Hematopoietic multipotent progenitor cell treated with erythropoietin and hydrocortisone succinate and interleukin-3 and kit ligand, for 6 days (in vitro differentiated cells): ENCODE data around the gene DISP3.
"Not testable (repeated sequence)": the region's sequence is repeated elsewhere in the genome, so short reads cannot be mapped to it uniquely, and the experiment has no call there.

Experiments
- DNase-seq: peaks from one replicate; pipeline ENCODE4 v3.0.0-alpha.2; 2015

Gene DISP3

DNA sequence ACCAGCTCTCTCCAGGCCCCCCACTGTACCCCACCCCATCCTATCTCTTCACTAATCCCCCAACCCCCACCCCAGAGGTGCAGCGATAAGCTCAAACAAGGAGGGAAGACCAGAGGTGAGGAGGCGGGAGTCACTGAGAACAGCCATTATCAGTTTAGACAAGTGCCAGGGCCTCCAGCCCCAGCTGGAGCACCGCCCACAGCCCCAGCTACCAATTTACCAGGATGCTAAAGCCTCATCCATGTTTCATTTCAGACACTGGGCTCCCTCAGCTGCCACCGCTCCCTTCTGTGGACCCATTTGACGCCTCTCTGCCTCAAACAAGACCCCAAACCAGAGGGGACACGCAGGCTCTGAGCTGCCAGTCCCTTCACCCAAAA is 80.6 kb downstream of the DISP3 start:
- DNase-seq: no peak

DNA sequence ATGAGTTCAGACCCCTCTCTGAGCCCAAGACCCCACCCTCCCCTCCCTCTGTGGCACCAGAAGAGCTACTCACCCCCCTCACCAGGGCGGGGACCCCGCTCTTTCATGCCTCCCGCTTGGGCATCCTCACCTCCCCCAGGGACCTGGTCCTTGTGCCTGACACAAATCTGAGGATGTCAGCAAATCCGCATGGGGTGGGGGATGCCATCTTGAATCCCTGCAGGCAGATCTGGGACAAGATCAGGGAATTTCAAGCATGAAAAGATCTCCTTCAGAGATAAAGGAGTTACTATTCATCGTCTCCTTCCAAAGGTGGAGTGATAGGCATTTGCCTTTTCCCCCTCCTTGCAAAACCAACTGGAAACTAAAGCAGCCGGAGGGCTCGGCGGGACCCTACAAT is 81.1 kb downstream of the DISP3 start:
- no peak for DNase-seq

DNA sequence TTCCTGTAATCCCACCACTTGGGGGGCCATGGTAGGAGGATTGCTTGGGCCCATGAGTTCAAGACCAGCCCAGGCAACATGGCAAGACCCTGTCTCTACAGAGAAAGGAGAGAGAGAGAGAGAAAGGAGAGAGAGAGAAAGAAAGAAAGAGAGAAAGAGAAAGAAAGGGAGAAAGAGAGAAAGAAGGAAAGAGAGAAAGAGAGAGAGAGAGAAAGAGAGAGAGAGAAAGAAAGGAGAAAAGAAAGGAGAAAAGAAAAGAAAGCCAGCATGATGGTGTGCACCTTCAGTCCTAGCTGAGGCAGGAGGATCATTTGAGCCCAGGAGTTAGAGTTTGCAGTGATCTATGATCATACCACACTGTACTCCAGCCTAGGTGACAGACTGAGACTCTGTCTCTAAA is 82.8 kb downstream of the DISP3 start:
- DNase-seq: no peak

DNA sequence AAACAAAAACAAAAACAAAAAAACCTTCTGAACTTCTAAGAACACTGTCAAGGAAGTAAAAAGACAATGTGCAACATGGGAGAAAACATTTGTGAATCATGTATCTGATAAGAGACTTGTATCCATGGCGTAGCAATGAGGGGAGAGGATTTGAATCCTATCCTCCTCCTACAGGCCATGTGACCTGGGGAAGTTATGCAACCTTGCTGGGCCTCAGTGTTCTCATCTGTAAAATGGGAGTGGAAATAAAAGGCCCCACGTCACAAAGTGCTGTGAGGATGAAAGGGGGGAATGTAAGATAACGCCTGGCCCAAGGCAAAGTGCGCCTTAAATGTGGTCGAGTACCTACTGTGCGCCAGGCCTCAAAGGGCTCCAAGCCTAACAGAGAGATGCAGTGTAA is 83.7 kb downstream of the DISP3 start:
- DNase-seq: no peak

DNA sequence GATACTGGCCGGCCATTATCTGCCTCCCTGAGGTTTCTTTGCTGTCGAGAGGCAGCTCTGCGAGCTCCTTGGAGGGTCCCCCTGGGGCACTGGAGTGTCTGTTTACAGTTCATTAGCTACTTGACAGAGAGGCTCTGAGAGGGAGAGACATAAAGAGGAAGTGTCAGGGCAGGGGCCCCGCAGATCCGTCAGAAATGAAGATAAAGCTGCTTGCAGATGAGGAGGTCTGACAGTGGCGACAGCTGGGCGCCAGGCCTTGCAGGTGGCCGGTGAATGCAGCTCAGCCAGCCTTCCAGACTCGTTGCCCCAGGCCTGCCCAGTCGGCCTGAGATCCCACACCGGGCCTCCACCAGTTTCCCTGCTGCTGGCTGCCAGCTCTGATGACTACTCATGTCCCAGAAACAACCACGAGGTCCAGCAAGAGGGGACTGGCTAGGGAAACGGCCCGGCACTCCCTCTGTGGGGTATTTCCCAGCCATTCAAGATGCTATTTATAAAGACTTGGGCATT is 84.7 kb downstream of the DISP3 start:
- DNase-seq: peak; percentile 53

DNA sequence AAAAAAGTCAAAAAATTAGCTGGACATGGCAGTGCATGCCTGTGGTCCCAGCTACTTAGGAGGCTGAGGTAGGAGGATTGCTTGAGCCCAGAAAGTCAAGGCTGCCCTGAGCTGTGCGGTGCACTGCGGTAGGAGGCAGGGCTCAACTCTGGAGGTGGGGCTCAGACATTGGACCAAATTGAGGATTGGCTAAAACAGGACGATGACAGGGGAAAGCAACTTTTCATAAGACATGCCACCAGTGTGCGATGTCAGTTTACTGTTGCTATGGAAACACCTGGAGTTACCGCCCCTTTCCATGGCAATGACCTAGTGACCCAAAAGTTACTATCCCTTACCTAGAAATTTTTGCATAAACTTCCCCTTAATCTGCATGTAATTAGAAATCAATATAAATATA is 85.3 kb downstream of the DISP3 start:
- no peak for DNase-seq

DNA sequence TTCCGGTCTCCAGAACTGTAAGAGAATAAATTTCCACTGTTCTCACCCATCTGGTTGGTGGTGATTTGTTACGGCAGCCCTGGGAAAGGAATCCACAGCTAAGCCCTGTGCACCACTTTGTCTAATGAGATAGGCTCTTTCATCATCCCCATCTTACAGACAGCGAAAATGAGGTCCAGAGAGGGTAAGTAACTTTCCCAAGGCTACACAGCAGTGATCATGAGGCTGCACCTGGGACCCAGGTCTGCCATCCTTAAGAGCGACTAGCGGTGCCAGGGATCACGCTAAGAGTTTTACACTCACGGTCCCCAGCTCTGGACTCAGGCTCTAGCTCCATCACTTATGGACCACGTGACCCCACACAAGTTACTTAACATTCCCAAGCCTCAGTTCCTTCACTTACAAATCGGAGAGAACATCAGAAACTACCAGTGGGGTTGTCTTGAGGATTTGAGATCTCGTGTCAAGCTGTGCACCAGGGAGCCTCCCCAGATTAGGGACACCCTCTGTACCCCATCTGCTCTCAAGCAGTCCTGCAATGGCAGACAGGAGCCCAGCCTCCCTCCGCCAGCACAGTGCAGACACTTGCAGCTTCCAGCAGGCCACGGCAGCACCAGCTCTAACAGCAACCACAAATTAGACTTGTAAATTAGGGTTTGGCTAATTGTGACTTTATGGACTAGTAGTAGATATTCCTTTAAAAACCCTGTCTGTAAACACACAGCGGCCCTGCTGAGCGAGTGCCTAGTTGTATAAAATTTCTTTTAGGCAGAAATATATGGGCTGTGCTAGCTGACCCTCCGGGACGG is 87.3 kb downstream of the DISP3 start:
- no peak for DNase-seq

DNA sequence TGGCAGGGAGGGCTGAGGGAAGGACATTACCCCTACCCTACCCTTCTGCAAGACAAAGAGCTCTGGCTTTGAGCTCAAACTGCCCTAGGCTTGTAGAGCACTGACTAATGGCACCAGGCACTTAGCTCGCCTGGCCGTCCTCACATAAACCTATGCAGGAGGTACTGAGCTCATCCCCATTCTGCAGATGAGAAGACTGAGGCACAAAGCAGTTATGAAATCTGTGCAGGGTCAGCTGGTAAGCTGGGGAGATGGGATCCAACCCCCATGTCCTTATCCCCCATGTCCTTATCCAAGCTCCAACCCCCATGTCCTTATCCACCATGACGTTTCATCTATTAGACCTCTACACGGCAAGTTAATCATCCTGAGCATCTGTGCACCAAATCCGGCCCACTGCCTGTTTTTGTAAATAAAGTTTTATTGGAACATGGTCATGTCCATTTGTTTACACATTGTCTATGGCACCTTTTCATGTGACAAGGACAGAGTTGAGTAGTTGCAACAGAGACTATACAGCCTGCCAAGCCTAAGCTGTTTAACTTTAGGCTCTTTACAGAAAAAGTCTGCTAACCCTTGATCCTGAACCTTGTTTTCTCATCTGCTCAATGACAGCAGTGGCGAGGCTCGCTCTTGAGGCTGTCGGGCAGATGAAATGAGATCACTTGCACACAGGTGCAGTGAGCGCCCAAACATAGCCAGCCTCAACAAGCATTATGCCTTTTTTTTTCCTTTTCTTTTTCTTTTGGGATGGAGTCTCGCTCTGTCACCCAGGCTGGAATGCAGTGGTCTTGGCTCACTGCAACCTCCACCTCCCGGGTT is 88.5 kb downstream of the DISP3 start:
- DNase-seq: no peak

DNA sequence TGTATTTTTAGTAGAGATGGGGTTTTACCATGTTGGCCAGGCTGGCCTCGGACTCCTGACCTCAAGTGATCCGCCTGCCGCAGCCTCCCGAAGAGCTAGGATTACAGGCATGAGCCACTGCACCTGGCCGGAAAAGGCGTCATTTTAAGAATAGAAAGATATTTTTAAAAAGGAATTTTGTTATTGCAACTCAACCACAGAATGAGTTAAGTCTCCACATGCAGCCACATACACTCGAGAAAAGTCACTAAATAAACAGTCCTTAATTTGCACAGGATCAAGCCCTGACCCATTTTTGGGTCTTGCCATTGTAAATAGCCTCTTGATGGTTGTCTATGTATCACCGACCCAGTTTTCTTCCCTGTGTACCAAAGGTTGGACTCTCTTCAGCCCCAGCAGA is 89.7 kb downstream of the DISP3 start:
- DNase-seq: no peak

DNA sequence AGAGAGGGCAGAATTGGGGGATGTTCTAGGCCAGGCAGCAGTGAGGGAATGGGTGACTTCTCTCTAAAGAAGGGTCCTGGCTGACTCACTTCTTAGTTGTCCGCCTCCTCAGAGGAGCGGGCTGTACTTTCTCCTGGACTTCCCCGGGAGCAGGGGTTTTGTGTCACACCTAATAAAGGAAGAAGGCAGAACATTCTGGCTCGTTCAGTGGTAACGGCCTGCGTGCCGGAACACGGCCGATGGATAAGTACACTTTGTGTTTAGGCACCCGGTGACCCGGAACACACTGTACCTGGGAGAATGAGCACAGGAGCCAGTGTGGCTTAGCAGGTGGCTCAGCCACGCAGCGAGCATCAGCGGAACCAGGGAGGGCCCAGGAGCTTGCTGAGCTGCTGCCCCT is 90.6 kb downstream of the DISP3 start:
- no peak for DNase-seq

DNA sequence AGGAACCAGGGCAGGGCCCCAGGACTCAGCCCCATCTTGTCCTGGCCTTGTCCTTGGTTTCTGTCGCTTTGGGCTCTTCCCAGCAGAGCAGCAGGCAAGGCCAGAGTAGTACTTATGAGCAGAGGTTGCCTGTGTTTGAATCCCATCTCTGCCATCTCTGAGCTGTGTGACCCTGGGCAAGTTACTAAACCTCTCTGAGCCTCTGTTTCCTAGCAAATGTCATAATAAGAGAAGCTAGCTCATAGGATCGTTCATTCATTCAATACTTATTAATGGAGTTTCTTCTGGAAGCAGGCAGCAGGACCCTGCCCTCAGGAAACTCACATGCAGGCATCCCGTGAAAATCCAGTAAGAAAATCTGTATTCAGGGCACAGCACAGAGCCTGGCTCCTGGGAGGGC is 91.0 kb downstream of the DISP3 start:
- DNase-seq: no peak

DNA sequence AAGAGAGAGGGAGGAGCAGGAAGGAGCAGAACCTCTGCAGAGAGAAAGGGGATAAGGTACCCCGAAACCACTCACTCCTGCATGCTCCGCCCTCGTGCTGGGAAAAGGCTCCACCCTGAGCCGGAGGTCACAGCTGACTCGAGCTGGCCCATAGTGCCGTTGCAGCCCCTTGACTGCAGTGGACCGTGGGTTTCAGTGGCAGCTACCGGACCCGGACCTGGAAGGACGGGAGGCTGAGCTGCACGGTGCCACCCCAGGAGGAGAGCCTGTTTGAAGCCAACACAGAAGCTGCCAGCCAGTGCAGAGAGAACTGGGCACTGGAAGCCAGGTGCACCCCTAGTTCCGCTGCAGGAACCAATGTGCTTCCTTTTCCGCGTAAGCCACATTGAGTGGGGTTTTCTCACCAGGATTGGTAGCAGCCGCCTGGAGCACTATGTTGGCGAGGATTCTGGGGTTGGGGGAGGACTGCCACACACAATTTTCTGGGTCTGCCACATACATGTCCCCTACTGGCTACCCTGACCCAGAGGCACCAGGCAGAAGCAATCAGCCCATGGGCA is 91.9 kb downstream of the DISP3 start:
- no peak for DNase-seq

DNA sequence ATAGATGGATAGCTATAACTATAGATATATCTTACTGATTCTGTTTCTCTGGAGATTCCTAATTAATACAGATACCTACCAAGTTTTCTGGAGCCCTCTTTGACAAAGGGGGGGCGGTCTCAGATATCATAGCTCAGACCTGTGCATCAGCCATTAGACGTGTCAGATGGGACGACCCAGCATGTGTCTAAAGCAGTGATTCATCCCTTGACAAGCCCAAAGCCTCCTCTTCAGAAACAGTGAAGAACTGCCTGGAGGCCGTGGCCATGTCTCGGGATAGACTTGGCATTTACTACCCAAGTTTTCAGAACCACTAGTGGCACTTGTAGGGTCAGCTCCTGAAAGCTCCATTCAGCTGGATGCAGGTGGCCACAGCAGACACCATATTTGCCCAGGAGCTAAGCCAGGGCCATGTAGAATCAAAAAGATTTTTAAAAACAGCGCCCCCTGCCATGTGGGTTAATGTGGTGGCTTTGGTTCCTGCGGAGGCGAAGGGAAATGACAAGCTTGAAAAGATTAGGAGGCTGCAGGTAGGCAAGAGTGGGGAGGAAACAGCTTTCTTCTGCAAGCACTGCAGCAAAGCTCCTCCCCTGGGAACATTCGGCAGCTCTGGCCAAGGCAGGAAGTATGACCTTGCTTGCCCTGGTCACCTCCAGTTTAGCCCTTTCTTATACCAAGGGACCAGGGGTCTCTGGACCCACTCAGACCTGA is 93.1 kb downstream of the DISP3 start:
- DNase-seq: peak; percentile 57

DNA sequence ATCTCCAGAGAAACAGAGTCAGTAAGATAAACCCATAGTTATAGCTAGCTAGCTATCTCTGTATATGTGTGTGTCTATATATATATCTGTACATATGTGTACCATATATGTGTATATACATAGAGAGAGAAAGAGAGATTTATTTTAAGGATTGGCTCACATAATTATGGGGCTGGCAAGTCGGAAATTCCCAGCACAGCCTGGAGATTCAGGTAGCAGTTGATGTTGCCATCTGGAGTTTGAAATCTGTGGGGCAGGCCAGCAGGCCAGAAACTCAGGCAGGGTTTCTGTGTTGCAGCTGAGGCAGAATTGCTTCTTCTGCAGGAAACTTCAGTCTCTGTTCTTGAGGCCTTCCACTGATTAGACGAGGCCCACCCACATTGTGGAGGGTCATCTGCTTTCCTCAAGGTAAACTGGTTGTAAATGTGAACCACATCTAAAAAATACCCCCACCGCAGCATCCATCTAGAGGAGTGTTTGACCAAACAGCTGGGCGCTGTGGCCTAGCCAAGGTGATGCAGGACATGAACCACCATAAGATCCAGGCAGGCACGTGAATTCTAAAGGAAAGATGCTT is 94.2 kb downstream of the DISP3 start:
- DNase-seq: no peak

DNA sequence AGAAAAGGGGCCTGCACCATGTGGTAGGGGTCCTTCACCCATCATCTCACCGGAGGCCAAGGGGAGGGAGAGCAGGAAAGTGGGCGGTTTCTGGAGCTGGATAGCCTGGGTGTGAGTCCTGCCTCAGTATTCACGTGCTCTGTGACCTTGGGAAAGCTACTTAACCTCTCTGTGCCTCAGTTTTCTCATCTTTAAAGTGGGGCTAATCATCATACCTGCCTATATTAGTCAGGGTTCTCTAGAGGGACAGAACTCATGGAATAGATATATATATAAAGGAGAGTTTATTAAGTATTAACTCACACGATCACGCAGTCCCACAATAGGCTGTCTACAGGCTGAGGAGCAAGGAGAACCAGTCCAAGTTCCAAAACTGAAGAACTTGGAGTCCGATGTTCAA is 96.6 kb downstream of the DISP3 start:
- DNase-seq: no peak

DNA sequence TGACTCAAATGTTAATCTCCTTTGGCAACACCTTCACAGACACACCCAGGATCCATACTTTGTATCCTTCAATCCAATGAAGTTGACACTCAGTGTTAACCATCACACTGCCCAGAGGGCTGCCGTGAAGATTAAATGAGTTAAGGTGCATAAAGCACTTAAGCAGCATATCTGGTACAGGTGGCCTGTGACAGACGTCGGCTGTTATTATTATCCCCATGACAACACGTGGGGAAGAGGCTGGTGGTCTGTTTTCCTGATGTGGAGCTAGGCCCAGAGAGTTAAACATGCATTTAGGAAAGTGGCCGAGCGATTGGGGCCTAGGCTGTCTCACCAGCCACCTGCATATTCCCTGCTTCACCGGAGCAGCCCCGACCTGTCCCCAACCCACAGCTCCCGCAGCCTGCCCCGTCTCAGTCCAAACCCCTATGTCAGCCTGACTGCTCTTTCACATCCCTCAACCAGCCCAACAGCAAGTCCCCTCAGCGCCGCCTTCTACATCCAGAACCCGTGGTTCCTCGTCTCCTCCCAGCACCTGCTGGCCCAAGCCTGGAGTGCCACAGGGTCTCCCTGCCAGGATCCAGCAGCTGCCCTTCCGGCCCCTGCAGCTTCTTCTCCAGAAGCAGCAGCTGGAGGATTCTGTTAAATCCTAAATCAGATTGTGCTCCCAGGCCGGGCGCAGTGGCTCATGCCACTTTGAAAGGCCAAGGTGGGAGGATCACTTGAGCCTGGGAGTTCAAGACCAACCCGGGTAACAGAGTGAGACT is 97.3 kb downstream of the DISP3 start:
- no peak for DNase-seq

DNA sequence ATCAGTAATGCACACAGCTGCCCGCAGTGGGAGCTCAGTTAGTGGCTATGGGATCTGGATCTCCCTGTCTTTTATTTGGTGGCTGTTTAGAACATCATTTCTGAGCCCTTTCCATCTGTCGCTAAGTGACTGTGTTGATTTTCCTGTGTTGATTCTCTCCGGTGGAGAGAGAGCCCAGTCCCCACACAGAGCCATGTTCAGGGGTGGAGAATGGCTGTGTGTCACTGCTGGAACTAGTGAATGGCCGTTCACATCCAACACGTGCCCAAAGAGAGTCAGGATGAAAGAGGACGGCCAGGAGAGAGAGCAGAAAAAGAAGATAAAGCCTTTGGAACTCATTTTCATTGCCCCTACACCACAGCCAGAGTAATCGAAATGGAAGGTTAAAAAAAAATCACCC is 99.0 kb downstream of the DISP3 start:
- DNase-seq: no peak

DNA sequence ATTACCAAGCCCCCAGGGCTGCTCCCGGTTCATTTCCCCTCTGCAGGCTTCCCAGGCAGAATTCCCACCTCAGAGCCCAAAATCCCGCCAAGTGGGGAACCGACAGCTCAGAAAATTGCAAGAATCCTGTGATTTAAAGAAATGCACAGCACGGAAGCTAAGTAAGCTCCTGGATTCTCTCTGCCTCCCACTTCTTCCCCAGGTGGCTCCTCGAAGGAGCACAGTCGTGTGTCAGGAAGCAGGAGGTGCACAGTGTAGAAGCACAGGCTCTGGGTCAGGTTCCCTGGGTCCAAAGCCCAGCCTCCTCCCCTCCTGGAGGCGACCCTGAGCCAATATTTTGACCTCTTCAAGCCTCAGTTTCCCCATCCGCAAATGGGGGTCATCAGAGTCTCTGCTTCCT is 100.6 kb downstream of the DISP3 start:
- DNase-seq: no peak

DNA sequence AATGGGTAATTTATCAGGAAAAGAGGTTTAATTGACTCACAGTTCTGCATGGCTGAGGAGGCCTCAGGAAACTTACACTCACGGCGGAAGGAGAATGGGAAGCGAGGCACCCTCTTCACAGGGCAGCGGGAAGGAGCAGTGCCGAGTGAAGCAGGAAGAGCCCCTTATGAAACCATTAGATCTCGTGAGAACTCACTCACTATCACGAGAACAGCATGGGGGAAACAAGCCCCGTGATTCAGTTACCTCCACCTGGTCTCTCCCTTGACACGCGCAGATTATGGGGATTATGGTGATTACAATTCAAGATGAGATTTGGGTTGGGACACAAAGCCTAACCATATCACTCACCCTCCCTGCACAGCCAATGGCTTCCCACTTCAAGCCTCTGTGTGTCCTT is 101.1 kb downstream of the DISP3 start:
- not testable (repeated sequence) for DNase-seq

DNA sequence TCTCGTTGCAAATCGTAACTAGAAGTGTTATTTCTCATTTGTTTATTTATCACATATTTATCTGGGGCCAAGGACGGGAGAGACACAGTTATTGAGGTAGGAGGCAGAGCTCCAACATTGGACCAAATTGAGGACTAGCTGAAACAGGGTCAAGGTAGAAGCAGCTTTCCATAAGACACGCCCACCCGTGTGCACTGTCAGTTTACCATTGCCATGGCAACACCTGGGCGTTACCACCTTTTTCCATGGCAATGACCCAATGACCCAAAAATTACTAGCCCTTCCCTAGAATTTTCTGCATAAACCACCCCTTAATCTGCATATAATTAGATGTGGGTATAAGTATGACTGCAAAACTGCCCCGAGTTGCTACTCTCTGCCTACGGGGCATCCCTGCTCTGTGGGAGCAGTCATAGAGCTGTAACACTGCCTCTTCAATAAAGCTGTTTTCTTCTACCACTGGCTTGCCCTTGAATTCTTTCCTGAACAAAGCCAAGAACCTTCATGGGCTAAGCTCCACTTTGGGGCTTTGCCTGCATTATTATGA is 102.6 kb downstream of the DISP3 start:
- DNase-seq: no peak

DNA sequence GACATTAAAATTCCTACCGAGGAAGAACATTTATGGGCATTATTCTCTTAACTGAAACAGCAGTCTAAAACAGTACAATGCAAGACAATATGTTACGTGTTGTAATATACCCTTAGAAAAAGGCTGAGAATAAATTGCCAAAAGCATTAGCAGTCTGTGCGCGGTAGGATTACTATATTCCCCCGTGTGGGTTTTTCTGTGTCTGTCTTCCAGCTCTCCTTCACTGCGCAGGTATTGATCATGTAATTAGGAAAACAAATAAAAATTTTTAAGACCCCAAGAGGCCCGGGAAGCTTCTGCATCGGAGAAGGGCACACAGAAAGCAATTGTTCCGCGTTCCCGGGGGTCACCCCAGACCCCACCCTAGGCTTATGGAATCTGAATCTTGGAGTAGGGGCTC is 106.4 kb downstream of the DISP3 start:
- DNase-seq: no peak
